H9 (cell line): ENCODE measurements around the gene QSER1. TPM values are rescaled to one million over a fixed set of nuclear protein-coding genes. Genes with fewer than 3 reads are reported as not detected.

Experiments used
- DNase-seq: peaks from one replicate; pipeline ENCODE4 v3.0.0-alpha.2; 2017
- H2AFZ ChIP-seq: one replicate; pipeline ENCODE4 v1.6.1; 2013; ENCODE audit warnings: mild to moderate bottlenecking, low read length, control low read depth, moderate library complexity
- H2AK5ac ChIP-seq: 2 replicates; pipeline ENCODE4 v1.6.1; 2013; ENCODE audit warnings: low read length, control low read depth, mixed read lengths; ENCODE audit not compliant: insufficient read length
- H2BK120ac ChIP-seq: one replicate; pipeline ENCODE4 v1.6.1; 2013; ENCODE audit warnings: low read depth, mild to moderate bottlenecking, low read length, control low read depth, inconsistent platforms; ENCODE audit not compliant: poor library complexity, severe bottlenecking
- H2BK12ac ChIP-seq: 2 replicates; pipeline ENCODE4 v1.6.1; 2013; ENCODE audit warnings: low read length, control low read depth, mixed read lengths, low read depth; ENCODE audit not compliant: insufficient read length
- H2BK15ac ChIP-seq: 2 replicates; pipeline ENCODE4 v1.6.1; 2013; ENCODE audit warnings: low read depth, low read length, control low read depth
- H2BK20ac ChIP-seq: one replicate; pipeline ENCODE4 v1.6.1; 2013; ENCODE audit warnings: low read depth, mild to moderate bottlenecking, low read length, control low read depth, inconsistent platforms; ENCODE audit not compliant: poor library complexity, severe bottlenecking
- H2BK5ac ChIP-seq: 2 replicates; pipeline ENCODE4 v1.6.1; 2013; ENCODE audit warnings: low read length, control low read depth, mixed read lengths; ENCODE audit not compliant: insufficient read length
- H3K14ac ChIP-seq: 2 replicates; pipeline ENCODE4 v1.6.1; 2013; ENCODE audit warnings: low read length, control low read depth; ENCODE audit not compliant: insufficient read depth
- H3K18ac ChIP-seq: 2 replicates; pipeline ENCODE4 v1.6.1; 2013; ENCODE audit warnings: low read depth, mild to moderate bottlenecking, mixed read lengths, low read length, control low read depth; ENCODE audit not compliant: insufficient read length
- H3K23ac ChIP-seq: 2 replicates; pipeline ENCODE4 v1.6.1; 2013; ENCODE audit warnings: low read length, control low read depth, mixed read lengths, low read depth; ENCODE audit not compliant: insufficient read length
- H3K23me2 ChIP-seq: 2 replicates; pipeline ENCODE4 v1.6.1; 2013; ENCODE audit warnings: low read depth, mild to moderate bottlenecking, mixed read lengths, low read length, control low read depth; ENCODE audit not compliant: insufficient read length, poor library complexity, severe bottlenecking
- H3K27ac ChIP-seq: 2 replicates; pipeline ENCODE4 v1.5.1; 2013; ENCODE audit warnings: low read length, control low read depth, mixed read lengths, low read depth; ENCODE audit not compliant: insufficient read length
- H3K27me3 ChIP-seq: 2 replicates; pipeline ENCODE4 v1.6.1; 2013; ENCODE audit warnings: low read length, control low read depth, inconsistent platforms; ENCODE audit not compliant: insufficient read depth
- H3K4ac ChIP-seq: 2 replicates; pipeline ENCODE4 v1.6.1; 2013; ENCODE audit warnings: low read depth, mild to moderate bottlenecking, control low read depth, inconsistent platforms, low read length, moderate library complexity
- H3K4me1 ChIP-seq: 2 replicates; pipeline ENCODE4 v1.6.1; 2013; ENCODE audit warnings: low read length, control low read depth, inconsistent platforms; ENCODE audit not compliant: insufficient read depth
- H3K4me2 ChIP-seq: 2 replicates; pipeline ENCODE4 v1.6.1; 2013; ENCODE audit warnings: low read length, control low read depth, mixed read lengths; ENCODE audit not compliant: insufficient read length, insufficient read depth
- H3K56ac ChIP-seq: 2 replicates; pipeline ENCODE4 v1.6.1; 2013; ENCODE audit warnings: low read depth, mild to moderate bottlenecking, mixed read lengths, low read length, control low read depth; ENCODE audit not compliant: insufficient read length
- H3K79me1 ChIP-seq: 2 replicates; pipeline ENCODE4 v1.6.1; 2013; ENCODE audit warnings: low read depth, mild to moderate bottlenecking, moderate library complexity, low read length, control low read depth, inconsistent platforms; ENCODE audit not compliant: insufficient read depth, poor library complexity, severe bottlenecking
- H3K79me2 ChIP-seq: 2 replicates; pipeline ENCODE4 v1.6.1; 2013; ENCODE audit warnings: low read length, control low read depth, inconsistent platforms; ENCODE audit not compliant: insufficient read depth
- H3K9ac ChIP-seq: 2 replicates; pipeline ENCODE4 v1.6.1; 2013; ENCODE audit warnings: low read length, control low read depth, mixed read lengths; ENCODE audit not compliant: insufficient read length; ENCODE audit errors: extremely low read depth
- H3K9me3 ChIP-seq: one replicate; pipeline ENCODE4 v1.6.1; 2013; ENCODE audit warnings: low read depth, low read length, inconsistent platforms; ENCODE audit not compliant: control insufficient read depth
- H3T11ph ChIP-seq: one replicate; pipeline ENCODE4 v1.6.1; 2013; ENCODE audit warnings: mild to moderate bottlenecking, low read length, control low read depth, inconsistent platforms
- H4K20me1 ChIP-seq: one replicate; pipeline ENCODE4 v1.6.1; 2013; ENCODE audit not compliant: control insufficient read depth, insufficient read length, insufficient read depth
- H4K5ac ChIP-seq: 2 replicates; pipeline ENCODE4 v1.6.1; 2013; ENCODE audit warnings: low read depth, mild to moderate bottlenecking, mixed read lengths, low read length, control low read depth; ENCODE audit not compliant: insufficient read length
- H4K8ac ChIP-seq: replicated peaks from 2 replicates; pipeline ENCODE4 v1.6.1; 2013; ENCODE audit warnings: low read length, control low read depth, mixed read lengths, low read depth; ENCODE audit not compliant: insufficient read length
- H4K91ac ChIP-seq: 2 replicates; pipeline ENCODE4 v1.6.1; 2013; ENCODE audit warnings: low read depth, mild to moderate bottlenecking, moderate library complexity, mixed read lengths, low read length, control low read depth; ENCODE audit not compliant: insufficient read length
- H3K27ac Mint-ChIP-seq, 3 experiments: 2 replicates in 2 of 3; 3 replicates in 1 of 3; pipeline ENCODE4 v1.8.0; 2020 to 2021; ENCODE audit warnings: mixed read lengths in 3 of 3, mild to moderate bottlenecking in 1 of 3, moderate library complexity in 1 of 3
- H3K27me3 Mint-ChIP-seq: 2 replicates; pipeline ENCODE4 v1.8.0; 2021; ENCODE audit warnings: low read depth, mild to moderate bottlenecking, moderate library complexity, mixed read lengths
- H3K36me3 Mint-ChIP-seq, 3 experiments: 2 replicates in 2 of 3; 3 replicates in 1 of 3; pipeline ENCODE4 v1.8.0; 2020 to 2021; ENCODE audit warnings: low read depth in 3 of 3, mixed read lengths in 3 of 3; ENCODE audit not compliant: insufficient read depth in 1 of 3
- H3K4me1 Mint-ChIP-seq, 2 experiments: 2 replicates each; pipeline ENCODE4 v1.8.0; 2020; ENCODE audit warnings: mixed read lengths in 2 of 2
- H3K4me3 Mint-ChIP-seq, 2 experiments: 2 replicates in 1 of 2; 3 replicates in 1 of 2; pipeline ENCODE4 v1.8.0; 2020 to 2021; ENCODE audit warnings: mild to moderate bottlenecking in 2 of 2, mixed read lengths in 2 of 2, moderate library complexity in 1 of 2
- H3K9me3 Mint-ChIP-seq, 2 experiments: 2 replicates in 1 of 2; 3 replicates in 1 of 2; pipeline ENCODE4 v1.8.0; 2020; ENCODE audit warnings: mild to moderate bottlenecking in 2 of 2, mixed read lengths in 2 of 2, moderate library complexity in 1 of 2
- CTCF ChIP-seq: fragments of 200-600 bp; sonication (generic); conservative IDR thresholded peaks from 3 replicates; pipeline ENCODE4 v1.8.0; 2021; ENCODE audit warnings: antibody characterized with exemption, mild to moderate bottlenecking
- total RNA-seq: library from RNA; stranded (reverse); gene quantifications from 2 replicates; pipeline ENCODE4 v1.2.1, GENCODE V29; 2021

QSER1 gene
- total RNA-seq, 1 experiment from 2014 or later = 139 TPM

- H2BK20ac ChIP-seq = no peak overlapping the region
- no peak overlapping the region for H2AK5ac ChIP-seq
- H4K20me1 ChIP-seq = no peaks in the 10 kb centered on the region
- Mint-ChIP-seq H3K9me3 (no peaks in the 10 kb centered on the region), H3K4me3 (no peak overlapping the region), H3K4me1 (peaks cover 12 to 17% of the 10 kb centered on the region in 2 experiments), H3K27ac (peak overlapping the region in 1 of 3 experiments; percentile 31; a peak in 3 of 7 replicates), H3K36me3 (peaks cover 15 to 49% (median 42%) of the 10 kb centered on the region in 3 experiments; a peak in 6 of 7 replicates), H3K27me3 (no peaks in the 10 kb centered on the region)
- H3K27ac ChIP-seq = no peak overlapping the region
- H3K18ac ChIP-seq = no peak overlapping the region
- no peak overlapping the region for H4K91ac ChIP-seq
- H2BK12ac ChIP-seq = no peak overlapping the region
- DNase-seq = no peak
- no peak overlapping the region for H3K14ac ChIP-seq
- H3T11ph ChIP-seq = no peak overlapping the region
- no peak overlapping the region for H2BK120ac ChIP-seq
- no peak overlapping the region for H2BK15ac ChIP-seq
- no peaks in the 10 kb centered on the region for H3K23me2 ChIP-seq
- H3K4me2 ChIP-seq = no peak overlapping the region
- no peak overlapping the region for H2BK5ac ChIP-seq
- no peak overlapping the region for H3K4ac ChIP-seq
- peaks cover 3% of the 10 kb centered on the region; the same call in 1 of the 2 replicates for H3K79me2 ChIP-seq
- H3K23ac ChIP-seq = no peak overlapping the region
- H3K56ac ChIP-seq = no peak overlapping the region
- no peak overlapping the region for H2AFZ ChIP-seq
- H3K27me3 ChIP-seq = no peaks in the 10 kb centered on the region
- no peak overlapping the region for H3K9ac ChIP-seq
- no peak overlapping the region for H4K5ac ChIP-seq
- H3K9me3 ChIP-seq = no peaks in the 10 kb centered on the region
- H3K4me1 ChIP-seq = no peaks in the 10 kb centered on the region
- no peak overlapping the region for H4K8ac ChIP-seq
- no peak for TF ChIP-seq CTCF
- peaks cover 4% of the 10 kb centered on the region for H3K79me1 ChIP-seq
Observed at GRCh38 chr11:32953700-32954099, 61.1 kb downstream of the QSER1 start.
